ENCODE measurements around the gene TRIM5.

DNA sequence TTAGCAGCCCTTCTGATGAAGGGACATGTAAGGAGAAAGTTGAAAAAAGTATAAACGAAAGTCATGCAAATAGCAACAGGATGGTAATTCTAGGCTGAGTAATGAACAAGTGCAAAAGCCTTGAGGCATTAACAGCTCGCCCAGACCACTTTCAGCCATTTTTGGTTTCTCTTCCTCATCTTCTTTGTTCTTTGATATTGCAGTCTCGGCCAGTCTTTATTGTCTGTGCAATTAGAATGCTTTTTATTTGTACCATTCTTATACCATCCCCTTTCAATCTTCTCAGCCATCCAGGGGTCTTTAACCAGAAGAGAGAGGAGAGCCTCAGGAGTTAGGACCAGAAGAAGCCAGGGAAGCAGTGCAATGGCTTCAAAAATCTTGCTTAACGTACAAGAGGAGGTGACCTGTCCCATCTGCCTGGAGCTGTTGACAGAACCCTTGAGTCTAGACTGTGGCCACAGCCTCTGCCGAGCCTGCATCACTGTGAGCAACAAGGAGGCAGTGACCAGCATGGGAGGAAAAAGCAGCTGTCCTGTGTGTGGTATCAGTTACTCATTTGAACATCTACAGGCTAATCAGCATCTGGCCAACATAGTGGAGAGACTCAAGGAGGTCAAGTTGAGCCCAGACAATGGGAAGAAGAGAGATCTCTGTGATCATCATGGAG is 52.8 kb downstream of the TRIM5 start:
- TF ChIP-seq POLR2A (IDR thresholded peaks at IDR 0.05; ENCODE audit: low read length): no peak
- no peak for TF ChIP-seq GATA1 (IDR thresholded peaks at IDR 0.05; ENCODE audit: low read depth, low read length)
